CD14-positive monocyte (primary cell): Measurements from ENCODE around the gene TMEM185A. TPM values are rescaled to one million over a fixed set of nuclear protein-coding genes. Genes with fewer than 3 reads are reported as not detected.
"Not testable (repeated sequence)": the region's sequence is repeated elsewhere in the genome, so short reads cannot be mapped to it uniquely, and the experiment has no call there.

ENCODE experiments used
- DNase-seq, 3 donors: peaks; one replicate each; pipeline ENCODE4 v3.0.0-alpha.2; 2011 to 2022
- H2AFZ ChIP-seq: 2 replicates; pipeline ENCODE4 v1.6.0; 2012; ENCODE audit warnings: mild to moderate bottlenecking, low read depth, low read length, inconsistent platforms; ENCODE audit not compliant: insufficient read depth, poor library complexity, severe bottlenecking
- H3K27ac ChIP-seq, 2 donors: 1 replicate in 1 of 2; 2 replicates in 1 of 2; pipeline ENCODE4 v1.5.1; 2012 to 2013; ENCODE audit warnings: low read length in 2 of 2, control low read depth in 1 of 2, inconsistent platforms in 1 of 2, low read depth in 1 of 2, mild to moderate bottlenecking in 1 of 2
- H3K27me3 ChIP-seq, 2 donors: one replicate each; pipeline versions ENCODE4 v1.6.0 to v1.6.1; 2011 to 2013; ENCODE audit warnings: low read length in 2 of 2; ENCODE audit not compliant: control insufficient read depth in 2 of 2, insufficient read depth in 2 of 2
- H3K36me3 ChIP-seq, 2 donors: replicated peaks in 1 of 2; 1 replicate in 1 of 2; 2 replicates in 1 of 2; pipeline versions ENCODE4 v1.5.1 to v1.6.1; 2012 to 2013; ENCODE audit warnings: low read length in 2 of 2, control low read depth in 1 of 2, inconsistent platforms in 1 of 2, mild to moderate bottlenecking in 1 of 2; ENCODE audit not compliant: insufficient read depth in 2 of 2, control insufficient read depth in 1 of 2
- H3K4me1 ChIP-seq, 2 donors: 1 replicate in 1 of 2; 2 replicates in 1 of 2; pipeline versions ENCODE4 v1.5.1 to v1.6.1; 2012 to 2013; ENCODE audit warnings: low read length in 2 of 2, control low read depth in 1 of 2, inconsistent platforms in 1 of 2, mild to moderate bottlenecking in 1 of 2, moderate library complexity in 1 of 2; ENCODE audit not compliant: insufficient read depth in 2 of 2, control insufficient read depth in 1 of 2
- H3K4me2 ChIP-seq: replicated peaks from 2 replicates; pipeline ENCODE3; 2012; ENCODE audit warnings: low read length, moderate library complexity, mild to moderate bottlenecking; ENCODE audit not compliant: poor library complexity, severe bottlenecking; ENCODE audit errors: extremely low read depth
- H3K4me3 ChIP-seq, 3 experiments: fragments of 200-600 bp in 1 of 3; sonication (generic) in 1 of 3; replicated peaks in 1 of 3; 1 replicate in 2 of 3; 2 replicates in 1 of 3; pipeline ENCODE4 v1.5.1; 2011 to 2013; ENCODE audit warnings: low read length in 3 of 3, mild to moderate bottlenecking in 3 of 3, control low read depth in 2 of 3, low read depth in 2 of 3, inconsistent platforms in 1 of 3, moderate library complexity in 1 of 3
- H3K79me2 ChIP-seq: 2 replicates; pipeline ENCODE4 v1.6.0; 2012; ENCODE audit warnings: mild to moderate bottlenecking, control low read depth, inconsistent platforms, low read length, moderate library complexity; ENCODE audit not compliant: insufficient read depth
- H3K9ac ChIP-seq: 2 replicates; pipeline ENCODE4 v1.6.0; 2017; ENCODE audit warnings: low read length, mild to moderate bottlenecking; ENCODE audit not compliant: insufficient read depth, poor library complexity, severe bottlenecking
- H3K9me3 ChIP-seq, 2 donors: replicated peaks in 1 of 2; 1 replicate in 1 of 2; 2 replicates in 1 of 2; pipeline versions ENCODE4 v1.5.1 to v1.6.1; 2012 to 2013; ENCODE audit warnings: low read length in 2 of 2, control low read depth in 1 of 2; ENCODE audit not compliant: control insufficient read depth in 1 of 2, insufficient read depth in 1 of 2
- H4K20me1 ChIP-seq: 2 replicates; pipeline ENCODE4 v1.6.0; 2012; ENCODE audit warnings: mild to moderate bottlenecking, low read length, control low read depth, moderate library complexity; ENCODE audit not compliant: insufficient read depth
- H3K27ac Mint-ChIP-seq, 7 donors: one replicate each; pipeline ENCODE4 v1.8.0; 2020; ENCODE audit warnings: mild to moderate bottlenecking in 7 of 7, mixed read lengths in 7 of 7, moderate library complexity in 6 of 7, inconsistent platforms in 2 of 7
- H3K27me3 Mint-ChIP-seq, 3 donors: one replicate each; pipeline ENCODE4 v1.8.0; 2021 to 2022; ENCODE audit warnings: low read depth in 3 of 3, mild to moderate bottlenecking in 3 of 3, mixed read lengths in 3 of 3, moderate library complexity in 3 of 3, inconsistent platforms in 1 of 3
- H3K36me3 Mint-ChIP-seq, 2 donors: one replicate each; pipeline ENCODE4 v1.8.0; 2020; ENCODE audit warnings: mixed read lengths in 2 of 2, inconsistent platforms in 1 of 2, mild to moderate bottlenecking in 1 of 2
- H3K4me1 Mint-ChIP-seq: one replicate; pipeline ENCODE4 v1.8.0; 2020; ENCODE audit warnings: mild to moderate bottlenecking, mixed read lengths
- H3K4me3 Mint-ChIP-seq, 2 donors: one replicate each; pipeline ENCODE4 v1.8.0; 2020; ENCODE audit warnings: mild to moderate bottlenecking in 2 of 2, mixed read lengths in 2 of 2, moderate library complexity in 1 of 2
- H3K9me3 Mint-ChIP-seq, 7 donors: one replicate each; pipeline ENCODE4 v1.8.0; 2020 to 2022; ENCODE audit warnings: mixed read lengths in 7 of 7, mild to moderate bottlenecking in 6 of 7, moderate library complexity in 6 of 7, inconsistent platforms in 2 of 7
- CTCF ChIP-seq: fragments of 200-600 bp; IDR thresholded peaks from one replicate; pipeline ENCODE4 v1.8.0; 2022; ENCODE audit warnings: antibody characterized with exemption, mild to moderate bottlenecking
- WGBS: methylation state at CpG from one replicate; pipeline ENCODE4 v1.1.5; 2013; ENCODE audit warnings: missing lambda C conversion rate; ENCODE audit not compliant: insufficient coverage; 5-methylcytosine and 5-hydroxymethylcytosine counted together
- intact Hi-C, 2 donors: fragments of 100-400 bp; cut with micrococcal nuclease; formaldehyde crosslinking; loops; one replicate each; pipeline versions ENCODE4 v1.15.0 to v1.15.1; 2023
- polyA plus RNA-seq, 3 donors: library from polyadenylated mRNA; depleted of rRNA in 1 of 3; unstranded in 2 of 3; stranded (reverse) in 1 of 3; fragments of 300-500 nt in 2 of 3; fragments of >200 nt in 1 of 3; fragmentation: Illumina TruSeq in 2 of 3; gene quantifications; 1 replicate in 2 of 3; 2 replicates in 1 of 3; pipeline ENCODE4 v1.2.3, GENCODE V29; 2012 to 2021

Gene TMEM185A
- polyA plus RNA-seq, 3 donors: 9.1 to 12.8 (median 12.0) TPM

GRCh38 chrX:149567621-149568417 is 63.8 kb downstream of the TMEM185A start:
- Mint-ChIP-seq H3K4me1 (no peaks in the 10 kb centered on the region), H3K4me3 (no peak overlapping the region)

DNA sequence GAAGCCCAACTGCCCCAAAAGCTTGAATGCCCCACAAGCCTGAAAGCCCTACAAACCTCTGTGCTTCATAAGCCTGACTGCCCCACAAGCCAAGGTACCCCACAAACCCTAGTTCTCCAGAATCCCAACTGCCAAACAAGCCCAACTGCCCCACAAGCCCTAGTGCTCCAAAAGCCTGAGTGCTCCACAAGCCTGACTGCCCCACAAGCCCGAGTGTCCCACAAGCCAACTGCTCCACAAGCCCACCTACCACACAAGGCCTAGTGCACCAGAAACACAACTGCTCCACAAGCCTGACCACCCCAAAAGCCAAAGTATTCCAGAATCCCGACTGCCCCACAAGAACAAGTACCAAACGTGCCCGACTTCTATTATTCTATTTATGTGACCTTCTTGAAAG is 68.2 kb downstream of the TMEM185A start:
- H3K9ac ChIP-seq: no peak overlapping the region
- no peak for DNase-seq
- Mint-ChIP-seq H3K36me3 (no peaks in the 10 kb centered on the region), H3K9me3 (peaks cover 0 to 7% (median 2%) of the 10 kb centered on the region in 7 donors), H3K4me1 (no peaks in the 10 kb centered on the region), H3K4me3 (no peak overlapping the region), H3K27me3 (peaks cover 2 to 5% (median 4%) of the 10 kb centered on the region in 3 donors), H3K27ac (no peak overlapping the region)
- no peaks in the 10 kb centered on the region for H3K9me3 ChIP-seq
- no peak overlapping the region for H3K4me2 ChIP-seq
- intact Hi-C loops: no loop called here
- no peaks in the 10 kb centered on the region for H3K79me2 ChIP-seq
- H3K4me1 ChIP-seq: no peaks in the 10 kb centered on the region
- no peak overlapping the region for H3K4me3 ChIP-seq
- H3K27ac ChIP-seq: no peak overlapping the region
- TF ChIP-seq CTCF: no peak
- H2AFZ ChIP-seq: no peak overlapping the region
- WGBS: 100% methylated on average over 1 of the region's 4 CpGs
- no peaks in the 10 kb centered on the region for H4K20me1 ChIP-seq
- H3K36me3 ChIP-seq: no peaks in the 10 kb centered on the region
- H3K27me3 ChIP-seq: no peaks in the 10 kb centered on the region

More at GRCh38 chrX:149567621-149568417, 63.8 kb downstream of the TMEM185A start:
- WGBS: 93% methylated on average over 3 of the region's 7 CpGs
- TF ChIP-seq CTCF: no peak
- Histone ChIP-seq H3K27me3 (no peaks in the 10 kb centered on the region), H3K9ac (no peak overlapping the region), H3K27ac (no peak overlapping the region), H3K36me3 (no peaks in the 10 kb centered on the region), H3K4me1 (no peaks in the 10 kb centered on the region), H3K9me3 (no peaks in the 10 kb centered on the region), H3K4me2 (no peak overlapping the region), H3K4me3 (no peak overlapping the region), H4K20me1 (no peaks in the 10 kb centered on the region), H3K79me2 (no peaks in the 10 kb centered on the region), H2AFZ (no peak overlapping the region)
- Mint-ChIP-seq H3K27me3 (peaks cover 2 to 5% (median 4%) of the 10 kb centered on the region in 3 donors), H3K36me3 (no peaks in the 10 kb centered on the region), H3K27ac (no peak overlapping the region), H3K9me3 (peaks cover 0 to 7% (median 2%) of the 10 kb centered on the region in 7 donors)
- intact Hi-C loops: no loop called here
- no peak for DNase-seq

- H3K9me3 Mint-ChIP-seq, H3K4me1 Mint-ChIP-seq, H3K4me2 ChIP-seq, H4K20me1 ChIP-seq, H3K27me3 ChIP-seq, H3K27ac Mint-ChIP-seq, H3K4me3 Mint-ChIP-seq, H2AFZ ChIP-seq, H3K36me3 ChIP-seq, H3K27me3 Mint-ChIP-seq, H3K27ac ChIP-seq, H3K4me1 ChIP-seq, H3K9me3 ChIP-seq, H3K9ac ChIP-seq, H3K4me3 ChIP-seq, H3K79me2 ChIP-seq, intact Hi-C loops, DNase-seq, H3K36me3 Mint-ChIP-seq: not testable (repeated sequence)
- WGBS: no CpG with 5 or more reads among the region's 4 CpGs
Observed at GRCh38 chrX:149555251-149555650, 76.3 kb downstream of the TMEM185A start.
